Left ventricle myocardium inferior (tissue), 1 donor: ENCODE data around the gene NEXN. TPM values are rescaled to one million over a fixed set of nuclear protein-coding genes. Genes with fewer than 3 reads are reported as not detected.
A peak's percentile ranks its signal among the peaks of the same experiment; 100 is the strongest.

Experiments
- DNase-seq: peaks from one replicate; pipeline ENCODE4 v3.0.0-alpha.2; 2020
- H3K27ac ChIP-seq: fragments of 200-600 bp; replicated peaks from 2 replicates; pipeline ENCODE4 v1.8.0; 2021
- H3K27me3 ChIP-seq: fragments of 200-600 bp; 2 replicates; pipeline ENCODE4 v1.8.0; 2021; ENCODE audit warnings: low read depth
- H3K36me3 ChIP-seq: fragments of 200-600 bp; 2 replicates; pipeline ENCODE4 v1.8.0; 2021
- H3K4me1 ChIP-seq: fragments of 200-600 bp; 2 replicates; pipeline ENCODE4 v1.8.0; 2021
- H3K4me3 ChIP-seq: fragments of 200-600 bp; 2 replicates; pipeline ENCODE4 v1.8.0; 2021; ENCODE audit warnings: mild to moderate bottlenecking, moderate library complexity
- H3K9me3 ChIP-seq: fragments of 200-600 bp; replicated peaks from 2 replicates; pipeline ENCODE4 v1.8.0; 2021
- intact Hi-C: fragments of 100-400 bp; cut with micrococcal nuclease; formaldehyde crosslinking; loops from one replicate; pipeline ENCODE4 v1.11.0; 2022
- total RNA-seq: library from RNA; stranded (reverse); fragmentation: NEBNext Ultra II Directional; extraction: Animal tissue kit (Norgen Biotek cat#: 25700); gene quantifications from one replicate; pipeline ENCODE4 v1.2.1, GENCODE V29; 2021
- TF ChIP-seq, protein P1 (sequence below): fragments of 200-600 bp; IDR thresholded peaks from 2 replicates; pipeline ENCODE4 v1.8.0; 2021; ENCODE audit warnings: antibody characterized with exemption, mild to moderate bottlenecking, borderline replicate concordance
- donor health status: DM: no; HTN: yes; CAD: no; lungs with severe emphysema.

The NEXN gene
- total RNA-seq, 1 donor from 2014 or later: 391 TPM

- intact Hi-C loops: loop anchor here (10.0 kb wide), 1 partner anchor 216 kb away; no protein-coding TSS in a partner anchor
- no peak overlapping the region for H3K27ac ChIP-seq
- no peaks in the 10 kb centered on the region for H3K4me1 ChIP-seq
- no peaks in the 10 kb centered on the region for H3K27me3 ChIP-seq
- H3K4me3 ChIP-seq: no peak overlapping the region
- DNase-seq: no peak
- peaks cover 83% of the 10 kb centered on the region for H3K36me3 ChIP-seq
- TF ChIP-seq, protein P1, sequence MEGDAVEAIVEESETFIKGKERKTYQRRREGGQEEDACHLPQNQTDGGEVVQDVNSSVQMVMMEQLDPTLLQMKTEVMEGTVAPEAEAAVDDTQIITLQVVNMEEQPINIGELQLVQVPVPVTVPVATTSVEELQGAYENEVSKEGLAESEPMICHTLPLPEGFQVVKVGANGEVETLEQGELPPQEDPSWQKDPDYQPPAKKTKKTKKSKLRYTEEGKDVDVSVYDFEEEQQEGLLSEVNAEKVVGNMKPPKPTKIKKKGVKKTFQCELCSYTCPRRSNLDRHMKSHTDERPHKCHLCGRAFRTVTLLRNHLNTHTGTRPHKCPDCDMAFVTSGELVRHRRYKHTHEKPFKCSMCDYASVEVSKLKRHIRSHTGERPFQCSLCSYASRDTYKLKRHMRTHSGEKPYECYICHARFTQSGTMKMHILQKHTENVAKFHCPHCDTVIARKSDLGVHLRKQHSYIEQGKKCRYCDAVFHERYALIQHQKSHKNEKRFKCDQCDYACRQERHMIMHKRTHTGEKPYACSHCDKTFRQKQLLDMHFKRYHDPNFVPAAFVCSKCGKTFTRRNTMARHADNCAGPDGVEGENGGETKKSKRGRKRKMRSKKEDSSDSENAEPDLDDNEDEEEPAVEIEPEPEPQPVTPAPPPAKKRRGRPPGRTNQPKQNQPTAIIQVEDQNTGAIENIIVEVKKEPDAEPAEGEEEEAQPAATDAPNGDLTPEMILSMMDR: no peak
- H3K9me3 ChIP-seq: peaks cover 5% of the 10 kb centered on the region
Observed at GRCh38 chr1:77940921-77941570, 52.6 kb downstream of the NEXN start.

GRCh38 chr1:77942400-77943140, 54.1 kb downstream of the NEXN start:
- Histone ChIP-seq H3K27ac (peak overlapping the region; percentile 3), H3K9me3 (peaks cover 5% of the 10 kb centered on the region), H3K27me3 (no peaks in the 10 kb centered on the region), H3K36me3 (peaks cover 83% of the 10 kb centered on the region), H3K4me3 (no peak overlapping the region), H3K4me1 (peaks cover 2% of the 10 kb centered on the region)
- TF ChIP-seq, protein P1: no peak
- no peak for DNase-seq
- intact Hi-C loops: loop anchor here (10.0 kb wide), 1 partner anchor 218 kb away; no protein-coding TSS in a partner anchor

DNA sequence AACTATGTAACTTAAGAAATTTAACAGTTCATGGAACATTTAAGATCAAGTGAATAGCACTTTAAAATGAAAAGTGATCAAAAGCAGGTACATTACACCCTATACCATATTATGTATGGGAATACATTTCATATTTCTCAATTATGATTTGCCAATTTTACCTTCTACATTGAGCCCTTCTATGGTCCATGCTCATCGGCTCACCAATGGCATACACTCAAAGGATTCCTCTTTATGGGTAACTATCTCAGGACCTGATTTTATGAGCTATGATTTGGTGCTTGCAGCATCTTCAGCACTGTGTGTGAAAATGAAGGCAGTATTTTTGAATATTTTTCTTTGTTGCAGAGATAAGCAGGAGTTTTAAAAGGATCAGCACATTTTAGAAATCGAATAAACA, 56.9 kb downstream of the NEXN start:
- TF ChIP-seq, protein P1: no peak
- DNase-seq: no peak
- H3K27me3 ChIP-seq: no peaks in the 10 kb centered on the region
- peaks cover 29% of the 10 kb centered on the region for H3K4me1 ChIP-seq
- H3K9me3 ChIP-seq: no peaks in the 10 kb centered on the region
- H3K4me3 ChIP-seq: no peak overlapping the region
- H3K36me3 ChIP-seq: peaks cover 75% of the 10 kb centered on the region
- H3K27ac ChIP-seq: no peak overlapping the region
- intact Hi-C loops: loop anchor here (10.0 kb wide), 1 partner anchor 221 kb away; no protein-coding TSS in a partner anchor

DNA sequence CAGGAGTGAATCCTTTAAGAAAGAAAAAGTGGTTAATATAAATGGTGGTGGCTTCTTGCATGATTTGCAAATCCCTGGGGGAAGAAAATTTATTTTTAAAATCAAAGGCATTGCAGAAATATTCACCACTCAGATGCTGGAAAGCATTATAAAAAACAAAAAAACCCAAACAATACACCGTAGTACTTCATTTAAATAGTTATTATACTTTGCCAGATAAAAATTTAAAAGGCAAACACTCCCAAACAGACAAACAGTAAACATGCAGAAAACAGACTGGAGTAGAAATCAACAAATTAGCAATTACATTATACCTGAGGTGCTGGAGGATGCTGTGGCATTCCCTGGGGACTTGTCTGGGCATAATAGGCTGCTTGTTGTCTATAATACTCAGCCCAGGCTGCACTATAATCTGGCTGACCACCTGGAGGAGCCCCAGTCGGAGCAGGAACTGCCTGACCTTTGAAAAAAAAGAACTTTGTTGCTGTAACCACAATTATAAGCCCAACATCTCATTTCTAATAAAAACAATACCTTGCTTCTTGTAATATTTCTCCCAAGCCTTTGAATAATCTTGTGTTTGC, 60.5 kb downstream of the NEXN start:
- TF ChIP-seq, protein P1: peak; percentile 44
- H3K4me1 ChIP-seq: peaks cover 39% of the 10 kb centered on the region
- DNase-seq: no peak
- no peaks in the 10 kb centered on the region for H3K9me3 ChIP-seq
- no peak overlapping the region for H3K4me3 ChIP-seq
- H3K36me3 ChIP-seq: peaks cover 76% of the 10 kb centered on the region
- peak overlapping the region; percentile 1 for H3K27ac ChIP-seq
- intact Hi-C loops: loop anchor here (10.0 kb wide), 1 partner anchor 224 kb away; no protein-coding TSS in a partner anchor
- no peaks in the 10 kb centered on the region for H3K27me3 ChIP-seq

DNA sequence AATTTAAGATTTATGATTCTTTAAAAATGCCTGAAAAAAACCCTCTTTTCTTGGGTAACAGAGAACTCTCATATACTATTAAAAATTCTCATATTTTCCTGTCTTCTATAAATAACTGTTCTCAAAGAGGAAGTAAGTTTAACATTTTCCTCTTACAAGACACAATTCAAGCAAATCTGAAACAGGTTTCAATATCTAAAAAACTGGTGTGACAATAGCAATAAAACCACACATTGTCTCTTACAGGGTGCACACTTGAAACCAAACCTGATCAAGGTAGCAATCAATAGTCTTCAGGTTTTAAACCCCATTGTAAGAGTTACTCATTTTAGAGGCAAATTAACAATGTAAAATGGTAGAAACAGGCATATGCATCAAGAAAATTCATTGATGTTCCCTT, 62.4 kb downstream of the NEXN start:
- Histone ChIP-seq H3K4me1 (peaks cover 39% of the 10 kb centered on the region), H3K4me3 (no peak overlapping the region), H3K27ac (no peak overlapping the region), H3K27me3 (no peaks in the 10 kb centered on the region), H3K36me3 (peaks cover 82% of the 10 kb centered on the region), H3K9me3 (no peaks in the 10 kb centered on the region)
- TF ChIP-seq, protein P1: no peak
- intact Hi-C loops: no loop called here
- no peak for DNase-seq
